Activated B cell treated with CpG ODN at 0.5 μM for 24 hours (primary cell): Measurements from ENCODE around the gene COA8. TPM values are rescaled to one million over a fixed set of nuclear protein-coding genes. Genes with fewer than 3 reads are reported as not detected.

ENCODE experiments used
- ATAC-seq: fragments of 200-7000 bp; cut with Tn5 transposase; one replicate; pipeline ENCODE4 v1.10.0; 2021; ENCODE audit warnings: low read depth, mild to moderate bottlenecking, moderate library complexity
- CTCF ChIA-PET: fragments of 350-600 bp; sonication (Branson Sonifier 250); formaldehyde crosslinking; loops from one replicate; lab custom pipeline; 2021; ENCODE audit warnings: antibody characterized with exemption; lab: Charles Lee
- POLR2A ChIA-PET: fragments of 350-600 bp; sonication (Branson Sonifier 250); formaldehyde crosslinking; loops from one replicate; lab custom pipeline; 2021; ENCODE audit warnings: antibody characterized with exemption; lab: Charles Lee
- DNase-seq: peaks from one replicate; pipeline ENCODE4 v3.0.0; 2022
- H3K27ac Mint-ChIP-seq: one replicate; pipeline ENCODE4 v1.8.0; 2020; ENCODE audit warnings: mixed read lengths
- H3K27me3 Mint-ChIP-seq: one replicate; pipeline ENCODE4 v1.8.0; 2021; ENCODE audit warnings: mixed read lengths
- H3K36me3 Mint-ChIP-seq: one replicate; pipeline ENCODE4 v1.8.0; 2021; ENCODE audit warnings: low read depth, mixed read lengths
- H3K4me1 Mint-ChIP-seq: one replicate; pipeline ENCODE4 v1.8.0; 2021; ENCODE audit warnings: mixed read lengths
- H3K4me3 Mint-ChIP-seq: one replicate; pipeline ENCODE4 v1.8.0; 2020; ENCODE audit warnings: mild to moderate bottlenecking, mixed read lengths
- H3K9me3 Mint-ChIP-seq: one replicate; pipeline ENCODE4 v1.8.0; 2020; ENCODE audit warnings: mixed read lengths
- CTCF ChIP-seq: fragments of 200-600 bp; IDR thresholded peaks from one replicate; pipeline ENCODE4 v1.8.0; 2022; ENCODE audit warnings: antibody characterized with exemption, mild to moderate bottlenecking
- intact Hi-C: fragments of 100-400 bp; cut with micrococcal nuclease; formaldehyde crosslinking; loops from one replicate; pipeline ENCODE4 v1.15.1; 2024
- total RNA-seq: library from RNA; stranded (reverse); gene quantifications from 2 replicates; pipeline ENCODE4 v1.2.3, GENCODE V29; 2022

The COA8 gene
- total RNA-seq, 1 donor from 2014 or later, result 28.4 TPM

- H3K36me3 Mint-ChIP-seq, result peaks cover 28% of the 10 kb centered on the region
- peak overlapping the region; percentile 46 for H3K27ac Mint-ChIP-seq
- no peak for TF ChIP-seq CTCF
- POLR2A ChIA-PET, result no interaction called here
- no peaks in the 10 kb centered on the region for H3K27me3 Mint-ChIP-seq
- intact Hi-C loops, result loop anchor here (2.0 to 10.0 kb wide), 3 partner anchors 65 to 281 kb away; partner anchors contain the start of genes KLC1, MARK3 and PPP1R13B
- no peak for ATAC-seq
- peak overlapping the region; percentile 89 for H3K4me3 Mint-ChIP-seq
- H3K9me3 Mint-ChIP-seq, result no peaks in the 10 kb centered on the region
- CTCF ChIA-PET, result no interaction called here
- DNase-seq, result no peak
- H3K4me1 Mint-ChIP-seq, result peaks cover 51% of the 10 kb centered on the region
Observed at GRCh38 chr14:103563844-103564505, 1.2 kb downstream of the COA8 start.

GRCh38 chr14:103568952-103569351 is 6.2 kb downstream of the COA8 start:
- intact Hi-C loops, result loop anchor here (10.0 kb wide), 1 partner anchor 276 kb away; the partner anchor contains the start of gene PPP1R13B
- ChIA-PET CTCF (interaction anchor here (0.7 to 2.3 kb wide), 3 partner anchors 11 to 111 kb away, joined by 3 to 8 read pairs (median 5); no protein-coding TSS in a partner anchor), POLR2A (no interaction called here)
- Mint-ChIP-seq H3K27ac (no peak overlapping the region), H3K4me3 (no peak overlapping the region), H3K27me3 (no peaks in the 10 kb centered on the region), H3K4me1 (peaks cover 18% of the 10 kb centered on the region), H3K9me3 (no peaks in the 10 kb centered on the region), H3K36me3 (peaks cover 20% of the 10 kb centered on the region)
- ATAC-seq (no peak), DNase-seq (no peak)
- TF ChIP-seq CTCF, result no peak

- Mint-ChIP-seq H3K27me3 (no peaks in the 10 kb centered on the region), H3K36me3 (peaks cover 25% of the 10 kb centered on the region), H3K4me1 (peaks cover 15% of the 10 kb centered on the region), H3K9me3 (no peaks in the 10 kb centered on the region), H3K4me3 (no peak overlapping the region), H3K27ac (no peak overlapping the region)
- DNase-seq (no peak), ATAC-seq (no peak)
- TF ChIP-seq CTCF, result no peak
- ChIA-PET CTCF (interaction anchor here (0.7 to 0.8 kb wide), 2 partner anchors 11 to 110 kb away, joined by 3 to 5 read pairs; no protein-coding TSS in a partner anchor), POLR2A (no interaction called here)
- intact Hi-C loops, result loop anchor here (10.0 kb wide), 1 partner anchor 275 kb away; the partner anchor contains the start of gene PPP1R13B
Observed at GRCh38 chr14:103569408-103569807, 6.6 kb downstream of the COA8 start.

GRCh38 chr14:103574104-103574503 is 11.3 kb downstream of the COA8 start:
- ATAC-seq (no peak), DNase-seq (no peak)
- Mint-ChIP-seq H3K9me3 (no peaks in the 10 kb centered on the region), H3K36me3 (peaks cover 56% of the 10 kb centered on the region), H3K27ac (no peak overlapping the region), H3K4me3 (no peak overlapping the region), H3K27me3 (no peaks in the 10 kb centered on the region), H3K4me1 (peaks cover 3% of the 10 kb centered on the region)
- TF ChIP-seq CTCF, result no peak
- POLR2A ChIA-PET, result no interaction called here
- CTCF ChIA-PET, result interaction anchor here (3.3 kb wide), 1 partner anchor 106 kb away, joined by 12 read pairs; no protein-coding TSS in a partner anchor
- intact Hi-C loops, result no loop called here

GRCh38 chr14:103574707-103575285 is 12.0 kb downstream of the COA8 start:
- ChIA-PET CTCF (interaction anchor here (0.5 to 3.3 kb wide), 2 partner anchors 105 to 111 kb away, joined by 3 to 12 read pairs; no protein-coding TSS in a partner anchor), POLR2A (no interaction called here)
- intact Hi-C loops, result no loop called here

More at GRCh38 chr14:103574707-103575285, 12.0 kb downstream of the COA8 start:
- no peak overlapping the region for H3K27ac Mint-ChIP-seq
- H3K36me3 Mint-ChIP-seq, result peaks cover 56% of the 10 kb centered on the region
- ATAC-seq (no peak), DNase-seq (no peak)
- H3K4me1 Mint-ChIP-seq, result no peaks in the 10 kb centered on the region
- H3K4me3 Mint-ChIP-seq, result no peak overlapping the region
- TF ChIP-seq CTCF, result no peak
- H3K9me3 Mint-ChIP-seq, result no peaks in the 10 kb centered on the region
- H3K27me3 Mint-ChIP-seq, result no peaks in the 10 kb centered on the region
